ENCODE results near the gene MINDY2.
"Not testable (repeated sequence)": the region's sequence is repeated elsewhere in the genome, so short reads cannot be mapped to it uniquely, and the experiment has no call there.

MINDY2 gene

GRCh38 chr15:58823267-58823666 lies 52.2 kb downstream of the MINDY2 start:
- not testable (repeated sequence) for DNase-seq (ENCODE audit: low read depth in 2 of 3, low spot score in 2 of 3)

- no peak for DNase-seq (ENCODE audit: low read depth in 2 of 3, low spot score in 2 of 3)
Measured at GRCh38 chr15:58830556-58830955, 59.5 kb downstream of the MINDY2 start.

- not testable (repeated sequence) for DNase-seq (ENCODE audit: low read depth in 2 of 3, low spot score in 2 of 3)
Measured at GRCh38 chr15:58833681-58834426, 62.8 kb downstream of the MINDY2 start.

- DNase-seq (ENCODE audit: low read depth in 2 of 3, low spot score in 2 of 3): no peak
Measured at GRCh38 chr15:58839485-58839884, 68.4 kb downstream of the MINDY2 start.

GRCh38 chr15:58840048-58840447 lies 68.9 kb downstream of the MINDY2 start:
- no peak for DNase-seq (ENCODE audit: low read depth in 2 of 3, low spot score in 2 of 3)

- DNase-seq (ENCODE audit: low read depth in 2 of 3, low spot score in 2 of 3): no peak
Measured at GRCh38 chr15:58842713-58843396, 71.8 kb downstream of the MINDY2 start.

GRCh38 chr15:58851205-58851604 lies 80.1 kb downstream of the MINDY2 start:
- not testable (repeated sequence) for DNase-seq (ENCODE audit: low read depth in 2 of 3, low spot score in 2 of 3)

- no peak for DNase-seq (ENCODE audit: low read depth in 2 of 3, low spot score in 2 of 3)
Measured at GRCh38 chr15:58852347-58852746, 81.2 kb downstream of the MINDY2 start.

GRCh38 chr15:58854593-58854992 lies 83.5 kb downstream of the MINDY2 start:
- DNase-seq (ENCODE audit: low read depth in 2 of 3, low spot score in 2 of 3): no peak

GRCh38 chr15:58856086-58856485 lies 85.0 kb downstream of the MINDY2 start:
- no peak for DNase-seq (ENCODE audit: low read depth in 2 of 3, low spot score in 2 of 3)

GRCh38 chr15:58856621-58857020 lies 85.5 kb downstream of the MINDY2 start:
- DNase-seq (ENCODE audit: low read depth in 2 of 3, low spot score in 2 of 3): not testable (repeated sequence)

- no peak for DNase-seq (ENCODE audit: low read depth in 2 of 3, low spot score in 2 of 3)
Measured at GRCh38 chr15:58862326-58862725, 91.2 kb downstream of the MINDY2 start.

GRCh38 chr15:58864602-58865424 lies 93.7 kb downstream of the MINDY2 start:
- no peak for DNase-seq (ENCODE audit: low read depth in 2 of 3, low spot score in 2 of 3)

GRCh38 chr15:58865425-58865880 lies 94.4 kb downstream of the MINDY2 start:
- DNase-seq (ENCODE audit: low read depth in 2 of 3, low spot score in 2 of 3): no peak

- DNase-seq (ENCODE audit: low read depth in 2 of 3, low spot score in 2 of 3): no peak
Measured at GRCh38 chr15:58867926-58868325, 96.8 kb downstream of the MINDY2 start.

- no peak for DNase-seq (ENCODE audit: low read depth in 2 of 3, low spot score in 2 of 3)
Measured at GRCh38 chr15:58870451-58870850, 99.3 kb downstream of the MINDY2 start.

- DNase-seq (ENCODE audit: low read depth in 2 of 3, low spot score in 2 of 3): no peak
Measured at GRCh38 chr15:58873267-58873666, 102.2 kb downstream of the MINDY2 start.

- no peak for DNase-seq (ENCODE audit: low read depth in 2 of 3, low spot score in 2 of 3)
Measured at GRCh38 chr15:58875343-58875742, 104.2 kb downstream of the MINDY2 start.

- DNase-seq (ENCODE audit: low read depth in 2 of 3, low spot score in 2 of 3): no peak
Measured at GRCh38 chr15:58876306-58877106, 105.4 kb downstream of the MINDY2 start.

GRCh38 chr15:58877999-58878825 lies 107.1 kb downstream of the MINDY2 start:
- no peak for DNase-seq (ENCODE audit: low read depth in 2 of 3, low spot score in 2 of 3)

All from activated CD8-positive, alpha-beta memory T cell treated with anti-CD3 and anti-CD28 coated beads for 48 hours (primary cell).